Mammary epithelial cell (primary cell): ENCODE measurements around the gene TTC7B.

Source experiments
- CTCF ChIP-seq, 2 donors: IDR thresholded peaks in 1 of 2; conservative IDR thresholded peaks in 1 of 2; 2 replicates each; pipeline ENCODE4 v1.5.1; 2011 to 2012; ENCODE audit warnings: inconsistent platforms in 2 of 2, low read length in 2 of 2, mild to moderate bottlenecking in 2 of 2, control low read depth in 1 of 2, low read depth in 1 of 2; ENCODE audit not compliant: insufficient read depth in 1 of 2; ENCODE audit errors: extremely low read depth in 1 of 2
- EZH2 ChIP-seq: IDR thresholded peaks from 2 replicates; pipeline ENCODE4 v1.6.1; 2012; ENCODE audit warnings: low read length, inconsistent platforms, borderline replicate concordance

GRCh38 chr14:90693413-90693812, 122.8 kb downstream of the TTC7B start:
- TF ChIP-seq CTCF (conservative IDR thresholded peaks at IDR 0.05 in 1 of 2, IDR thresholded peaks at IDR 0.05 in 1 of 2; ENCODE audit: extremely low read depth in 1 of 2, insufficient read depth in 1 of 2, low read depth in 1 of 2, low read length in 2 of 2): no peak
- no peak for TF ChIP-seq EZH2
